ENCODE measurements around the gene PIK3C3.
A peak's percentile ranks its signal among the peaks of the same experiment; 100 is the strongest.
"Not testable (repeated sequence)": the region's sequence is repeated elsewhere in the genome, so short reads cannot be mapped to it uniquely, and the experiment has no call there.

PIK3C3 gene

DNA sequence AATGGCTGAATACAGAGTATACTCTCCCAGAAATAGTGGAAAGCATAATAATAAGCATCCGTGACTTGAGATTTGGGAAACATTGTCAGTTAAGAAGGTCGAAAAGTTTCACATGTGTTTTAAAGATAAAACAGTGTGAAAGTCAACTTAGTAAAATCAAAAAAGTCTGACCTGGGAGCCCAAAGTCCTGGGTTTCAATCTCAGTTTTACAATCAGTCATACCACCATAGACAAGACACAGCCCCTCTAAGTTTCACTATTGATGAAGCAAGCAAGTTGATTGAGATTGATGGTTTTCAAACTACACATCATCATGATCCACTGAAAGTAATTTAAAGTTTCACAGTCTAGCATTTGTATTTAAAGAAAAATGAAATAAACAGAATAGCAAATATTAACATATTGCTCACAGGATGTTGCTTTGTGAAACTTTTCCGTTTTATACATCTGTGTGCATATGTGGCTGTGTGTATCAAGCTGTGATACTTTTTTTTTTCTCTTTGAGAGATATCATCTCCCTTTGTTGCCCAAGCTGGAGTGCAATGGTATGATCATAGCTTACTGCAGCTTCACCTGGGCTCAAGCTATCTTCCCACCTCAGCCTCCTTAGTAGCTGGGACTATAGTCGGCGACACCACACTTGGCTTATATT, 71.1 kb downstream of the PIK3C3 start:
- DNase-seq: no peak

DNA sequence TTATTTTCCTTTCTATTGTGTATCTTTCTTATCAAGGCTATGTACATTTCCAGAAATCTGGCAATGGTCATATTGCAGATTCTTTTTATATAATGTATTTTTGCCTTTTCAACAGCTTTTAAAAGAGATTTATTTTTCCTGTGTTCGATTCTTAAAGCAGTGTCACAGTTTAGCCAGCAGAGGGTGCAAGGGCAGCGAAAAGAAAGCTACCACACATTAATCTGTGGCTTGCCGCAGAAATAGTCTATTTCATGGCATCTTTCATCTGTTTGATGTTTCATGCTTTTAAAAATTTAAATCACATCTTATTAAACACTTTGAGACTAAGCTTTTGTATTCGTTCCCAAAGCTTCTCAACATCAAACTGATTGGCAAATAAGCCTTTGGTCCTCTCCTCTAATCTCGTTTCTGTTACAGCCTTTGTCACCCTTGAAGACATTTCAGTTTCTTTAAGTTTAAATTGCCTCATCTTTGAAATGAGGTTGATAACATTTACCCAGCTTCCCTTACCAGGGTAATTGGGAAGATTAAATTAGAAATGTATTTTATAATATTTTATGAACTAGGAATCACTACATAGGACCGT, 73.3 kb downstream of the PIK3C3 start:
- DNase-seq: peak; percentile 47

DNA sequence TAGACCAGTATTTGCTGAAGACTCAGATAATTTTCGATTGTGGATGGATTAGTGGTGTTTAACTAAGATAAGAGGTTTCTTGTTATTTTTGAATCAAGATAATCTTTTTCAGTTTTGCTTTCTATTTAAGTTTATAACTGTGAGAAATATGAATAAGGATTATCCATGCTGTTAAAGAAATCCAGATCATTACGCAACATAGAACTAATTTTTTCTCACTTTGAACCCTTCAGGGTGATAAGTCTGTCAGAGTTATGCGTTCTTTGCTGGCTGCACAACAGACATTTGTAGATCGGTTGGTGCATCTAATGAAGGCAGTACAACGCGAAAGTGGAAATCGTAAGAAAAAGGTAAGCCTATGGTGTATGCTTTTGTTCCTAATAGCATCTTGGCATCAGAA, 74.1 kb downstream of the PIK3C3 start:
- no peak for DNase-seq

DNA sequence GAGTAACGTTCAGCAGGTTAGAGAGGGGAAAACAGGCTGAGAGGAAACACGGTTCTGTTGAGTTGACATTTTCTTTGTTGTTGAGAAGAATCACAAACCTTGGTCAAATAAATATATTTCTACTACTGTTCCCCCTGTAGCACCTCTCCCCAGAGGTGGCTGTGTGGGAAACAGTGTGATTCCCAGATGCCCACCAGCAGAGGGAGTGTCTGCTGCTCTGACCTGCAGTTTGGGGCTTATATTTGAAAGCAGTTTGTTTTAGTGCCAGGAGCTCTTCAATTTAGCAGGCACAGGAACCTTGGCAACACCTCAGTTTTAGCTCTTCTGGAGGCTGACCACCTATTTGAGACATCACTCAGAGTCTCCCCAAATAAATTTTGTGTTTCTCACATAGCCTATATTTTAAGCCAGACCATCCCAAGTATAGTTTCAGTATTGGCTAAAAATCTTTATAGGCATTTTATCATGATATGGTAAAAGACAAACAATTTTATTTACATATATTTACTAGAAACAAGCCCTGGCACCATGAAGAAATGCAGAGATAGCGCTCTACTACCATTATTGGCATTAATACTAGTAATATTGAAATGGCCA, 75.7 kb downstream of the PIK3C3 start:
- peak; percentile 23 for DNase-seq

DNA sequence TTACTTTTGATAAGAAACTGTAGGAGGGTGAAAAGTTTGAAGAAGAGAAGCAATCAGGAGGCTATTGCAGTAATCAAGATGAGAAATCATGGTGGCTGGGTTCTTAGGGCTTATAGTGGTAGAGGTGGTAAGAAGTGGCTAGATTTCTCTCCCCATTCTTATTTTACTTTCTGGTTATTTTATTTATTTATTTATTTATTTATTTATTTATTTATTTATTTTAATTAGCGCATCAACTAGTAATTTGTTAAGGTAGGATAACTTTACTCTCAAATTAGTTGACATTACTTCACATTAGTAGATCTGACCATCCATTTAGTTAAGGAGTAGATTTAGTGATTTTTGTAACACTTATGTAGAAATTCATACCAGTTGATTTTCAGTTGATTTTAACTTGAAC, 77.4 kb downstream of the PIK3C3 start:
- DNase-seq: no peak

DNA sequence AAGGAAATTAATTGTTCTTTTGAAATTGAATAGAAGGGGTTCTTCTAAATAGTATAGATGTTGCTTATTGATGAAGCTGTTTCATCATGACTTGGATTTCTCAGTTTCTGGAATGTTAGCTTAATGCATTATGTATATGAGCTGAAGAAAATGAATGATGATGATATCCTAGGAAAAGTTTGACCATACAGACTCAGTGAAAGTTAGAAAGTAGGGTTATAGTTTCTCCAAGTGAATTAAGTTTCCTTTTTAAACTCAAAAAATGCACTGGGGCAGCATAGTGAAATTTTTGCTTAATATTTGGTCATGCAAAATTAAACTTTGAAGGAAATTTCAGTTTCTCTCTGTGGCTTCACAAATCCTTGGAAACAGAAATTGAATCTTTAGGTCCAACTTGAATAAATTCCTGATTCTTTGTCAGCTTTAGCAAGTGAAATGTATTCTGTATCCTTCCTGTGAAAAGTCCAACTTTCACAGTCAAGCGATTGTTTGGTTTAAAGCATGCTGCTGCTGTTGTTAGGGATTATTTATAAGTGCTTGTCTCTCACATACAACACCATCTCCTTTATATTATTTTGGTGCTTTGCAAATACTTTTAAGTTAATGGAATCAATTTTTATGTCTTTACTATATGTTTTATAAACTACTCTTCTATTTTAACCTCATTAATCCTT, 78.2 kb downstream of the PIK3C3 start:
- DNase-seq: no peak

DNA sequence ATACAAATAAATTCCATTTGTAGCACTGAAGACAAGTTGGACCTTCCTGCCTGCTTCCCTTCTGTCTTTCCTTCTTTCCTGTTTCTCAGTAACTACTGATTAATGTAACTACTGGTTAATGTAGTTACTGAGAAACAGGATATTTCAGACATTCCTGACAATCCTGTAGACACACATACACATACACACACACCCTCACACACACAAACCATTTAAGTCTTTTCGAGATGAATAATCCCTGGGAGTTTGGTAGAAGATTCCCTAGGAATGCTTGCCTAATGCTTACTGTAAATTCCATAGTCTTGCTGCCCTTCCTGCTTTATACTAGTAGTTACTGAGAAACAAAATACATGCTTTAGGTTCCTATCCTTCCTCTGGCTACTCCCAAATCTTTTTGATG, 83.9 kb downstream of the PIK3C3 start:
- peak; percentile 97 for DNase-seq

DNA sequence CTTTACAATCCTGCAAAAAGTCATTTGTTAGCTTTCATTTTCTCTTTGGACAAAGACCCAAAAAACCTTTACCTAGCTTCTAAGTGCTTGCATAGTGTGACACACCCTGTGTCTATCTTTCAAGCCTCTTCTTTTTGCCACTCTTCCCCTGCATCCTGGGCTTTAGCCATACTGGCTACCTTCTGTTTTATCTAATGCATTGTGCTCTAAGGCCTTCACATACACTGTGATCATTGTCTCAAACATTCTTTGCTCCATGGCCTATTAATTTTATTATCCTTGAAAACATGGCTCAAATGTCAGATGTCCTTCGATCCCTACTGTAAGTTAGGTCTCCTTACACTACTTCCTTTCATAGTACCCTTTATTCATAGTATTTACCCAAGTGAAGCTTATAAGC, 84.4 kb downstream of the PIK3C3 start:
- DNase-seq: no peak

DNA sequence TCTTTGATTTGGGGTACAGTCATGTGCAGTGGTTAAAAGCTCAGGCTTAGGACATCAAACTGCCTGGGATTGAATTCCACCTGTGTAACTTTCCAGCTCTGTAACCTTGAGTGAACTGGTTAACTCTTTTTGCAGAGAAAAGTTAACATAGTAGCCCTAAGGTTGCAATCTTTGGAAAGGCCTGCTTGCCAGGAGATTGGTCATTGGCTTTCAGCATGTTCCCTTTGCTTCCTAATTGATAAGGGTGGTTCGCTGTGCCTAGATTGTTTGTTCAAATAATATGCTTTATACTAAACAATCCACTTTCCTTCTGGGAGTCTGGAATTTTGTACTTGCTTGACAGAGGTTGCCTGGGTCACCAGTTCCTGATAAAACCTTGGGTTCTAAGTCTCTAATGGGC, 86.8 kb downstream of the PIK3C3 start:
- no peak for DNase-seq

DNA sequence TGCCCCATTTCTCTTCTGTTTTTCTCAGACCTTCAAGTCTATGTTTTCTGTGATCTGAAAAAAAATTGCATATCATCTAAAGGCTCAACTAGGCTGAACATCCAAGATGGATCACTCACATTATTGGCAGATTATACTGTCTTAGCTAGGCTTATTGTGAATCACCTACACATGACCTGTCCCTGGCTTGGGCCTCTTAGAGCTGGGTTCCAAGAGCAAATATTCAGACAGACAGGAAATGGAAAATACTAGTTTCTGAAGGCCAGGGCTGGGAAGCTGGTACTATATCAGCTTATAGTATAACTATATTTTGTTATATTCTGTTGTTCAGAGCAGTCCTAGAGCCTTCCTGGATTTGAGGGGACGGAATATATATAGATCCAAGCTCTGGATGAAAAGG, 90.3 kb downstream of the PIK3C3 start:
- DNase-seq: no peak

DNA sequence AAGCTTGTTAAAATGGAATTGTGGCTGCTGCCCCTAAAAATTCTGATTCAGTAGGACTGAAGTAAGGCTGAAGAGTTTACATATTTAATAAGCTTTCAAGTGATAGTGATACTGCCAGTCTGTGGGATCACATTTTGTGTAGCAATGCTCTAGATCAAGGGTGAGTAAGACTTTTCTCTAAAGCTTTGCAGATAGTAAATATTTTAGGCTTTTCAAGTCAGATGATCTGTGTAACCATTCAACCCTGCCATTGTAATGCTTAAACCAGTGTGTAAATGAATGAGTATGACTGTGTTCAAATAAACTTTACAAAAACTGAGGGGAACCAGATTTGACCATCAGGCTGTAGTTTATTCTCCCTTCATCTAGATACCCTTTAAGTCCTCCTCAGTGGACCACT, 92.7 kb downstream of the PIK3C3 start:
- DNase-seq: no peak

DNA sequence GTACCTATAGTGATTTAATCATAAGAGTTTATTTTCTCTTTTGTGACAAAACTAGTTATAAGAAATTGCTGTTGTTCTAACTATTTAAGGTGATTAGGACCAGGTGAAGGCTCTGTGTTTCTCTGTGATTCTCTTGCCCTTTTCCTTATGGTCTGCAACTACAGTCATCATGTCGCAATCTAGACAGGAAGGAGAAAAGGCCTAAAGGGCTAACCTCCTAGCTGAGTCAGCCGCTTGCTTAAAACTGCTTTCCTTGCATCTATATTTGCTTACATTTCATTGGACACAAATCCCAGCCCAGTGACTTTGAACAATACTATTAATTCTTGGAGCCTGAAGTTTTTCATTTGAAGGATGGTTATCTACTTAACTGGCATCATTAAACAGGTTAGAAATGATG, 93.1 kb downstream of the PIK3C3 start:
- peak; percentile 79 for DNase-seq

DNA sequence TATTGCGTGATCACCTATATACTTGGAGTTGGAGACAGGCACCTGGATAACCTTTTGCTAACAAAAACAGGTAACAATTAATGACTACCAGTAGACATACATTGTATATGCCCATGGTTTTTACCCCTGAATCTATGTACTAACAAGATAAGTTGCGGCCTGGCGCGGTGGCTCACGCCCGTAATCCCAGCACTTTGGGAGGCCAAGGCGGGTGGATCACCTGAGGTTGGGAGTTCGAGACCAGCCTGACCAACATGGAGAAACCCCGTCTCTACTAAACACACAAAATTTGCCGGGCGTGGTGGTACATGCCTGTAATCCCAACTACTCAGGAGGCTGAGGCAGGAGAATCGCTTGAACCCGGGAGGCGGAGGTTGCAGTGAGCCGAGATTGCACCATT, 94.5 kb downstream of the PIK3C3 start:
- not testable (repeated sequence) for DNase-seq

DNA sequence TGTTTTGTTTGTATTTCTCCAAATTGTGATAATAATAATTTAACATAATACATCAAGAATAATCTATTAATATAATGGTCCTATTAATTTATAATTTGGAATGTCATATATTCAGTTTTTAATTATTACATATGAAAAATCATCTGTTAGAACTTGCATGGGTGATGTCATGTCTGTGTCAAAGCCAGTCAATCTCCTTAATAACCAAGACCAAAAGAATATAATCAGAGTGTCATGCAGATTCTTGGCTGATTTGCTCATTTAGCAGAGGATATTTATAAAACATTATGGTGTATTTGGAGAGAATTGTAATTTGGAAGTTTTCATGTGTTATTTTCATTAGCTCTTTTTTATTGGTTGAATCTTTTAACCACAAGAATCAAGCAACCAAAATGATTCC, 96.4 kb downstream of the PIK3C3 start:
- no peak for DNase-seq

DNA sequence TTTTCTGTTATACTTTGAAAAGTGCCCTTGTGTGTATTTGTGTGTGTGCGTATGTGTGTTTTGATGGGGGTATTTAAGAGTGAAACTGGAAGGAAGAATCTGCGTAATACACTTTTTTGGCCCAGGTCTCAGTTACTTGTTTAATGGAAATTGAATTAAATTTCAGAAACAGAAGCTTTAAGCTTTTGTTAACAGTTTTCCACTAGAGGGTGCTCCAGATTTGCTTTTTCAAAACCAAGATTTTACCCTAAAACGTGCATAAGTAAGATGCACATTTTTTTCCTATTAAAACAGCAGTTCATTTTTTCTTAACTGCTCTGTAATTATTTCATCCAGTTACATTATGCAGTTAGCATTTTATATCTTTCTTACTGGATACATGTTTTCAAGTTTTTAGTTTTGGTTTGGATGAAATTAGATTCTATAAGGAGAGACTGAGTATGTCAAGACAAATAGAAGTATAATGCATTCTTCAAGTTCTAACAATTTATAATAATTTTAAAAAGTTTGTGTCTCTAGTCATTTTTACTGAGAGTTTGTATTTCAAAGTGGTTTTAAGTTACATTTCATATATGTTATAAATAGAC, 97.2 kb downstream of the PIK3C3 start:
- DNase-seq: peak; percentile 37

DNA sequence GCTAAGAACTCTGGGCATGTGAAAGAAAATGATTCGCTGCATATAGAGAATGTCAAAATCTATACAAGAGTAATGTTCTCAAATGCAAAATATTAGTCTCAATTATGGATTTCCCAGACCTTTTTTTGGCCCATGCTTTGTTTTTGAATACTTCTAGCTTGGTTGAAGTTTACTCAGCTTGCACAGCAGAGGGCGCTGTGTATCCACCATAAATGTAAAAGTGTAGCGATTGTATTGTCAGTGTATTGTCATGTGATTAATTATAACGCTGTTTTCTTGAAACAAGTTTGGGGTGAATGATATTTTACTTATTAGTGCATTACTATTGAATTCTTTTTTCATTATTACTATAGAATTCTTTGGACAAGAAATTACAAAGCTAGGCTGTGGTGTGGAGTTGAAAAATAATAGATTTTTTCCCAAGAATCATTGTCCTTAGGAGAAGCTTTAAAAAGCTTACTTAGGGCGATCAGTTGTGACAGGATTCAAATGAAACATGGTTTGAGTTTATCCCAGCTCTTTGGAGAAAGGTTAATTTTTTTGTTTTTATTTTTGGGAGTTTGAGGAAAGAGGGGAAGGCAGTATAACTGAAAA, 98.3 kb downstream of the PIK3C3 start:
- peak; percentile 57 for DNase-seq

DNA sequence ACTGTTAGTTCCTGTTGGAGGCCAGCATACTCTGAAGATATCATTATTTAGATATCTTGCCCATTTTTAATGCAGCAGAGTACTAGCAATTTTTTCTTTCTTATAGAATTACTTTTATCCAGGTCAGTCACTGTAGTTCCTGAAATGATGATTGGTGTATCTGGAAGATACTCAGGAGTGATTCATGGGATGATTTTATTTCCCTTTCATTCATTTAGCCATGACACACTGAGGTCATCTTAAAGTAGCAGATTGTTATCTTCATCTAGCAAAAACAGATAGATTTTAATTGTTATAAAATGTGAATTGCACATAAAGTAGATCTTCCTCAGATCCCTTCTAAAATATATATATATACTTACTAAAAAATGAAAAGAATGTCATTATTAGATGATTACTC, 109.1 kb downstream of the PIK3C3 start:
- no peak for DNase-seq

DNA sequence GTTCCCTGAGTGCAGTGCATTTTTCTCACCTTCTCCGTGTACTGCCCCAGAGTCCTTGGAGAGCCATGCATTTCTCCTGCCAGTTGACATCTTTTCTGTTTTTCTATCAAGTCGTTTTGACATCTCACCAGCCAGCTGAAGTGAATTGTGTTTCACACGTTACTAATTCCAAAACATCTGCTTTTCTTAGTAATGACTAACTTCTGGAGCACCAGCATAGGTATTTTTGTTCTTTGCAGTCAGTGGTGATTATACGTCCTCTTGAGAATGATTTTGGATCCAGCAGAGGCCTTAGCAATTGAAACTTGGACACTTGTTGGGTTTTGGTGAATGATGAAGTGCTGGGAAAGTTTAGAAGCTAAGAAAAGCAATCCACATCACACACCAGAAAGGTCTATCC, 112.5 kb downstream of the PIK3C3 start:
- no peak for DNase-seq

DNA sequence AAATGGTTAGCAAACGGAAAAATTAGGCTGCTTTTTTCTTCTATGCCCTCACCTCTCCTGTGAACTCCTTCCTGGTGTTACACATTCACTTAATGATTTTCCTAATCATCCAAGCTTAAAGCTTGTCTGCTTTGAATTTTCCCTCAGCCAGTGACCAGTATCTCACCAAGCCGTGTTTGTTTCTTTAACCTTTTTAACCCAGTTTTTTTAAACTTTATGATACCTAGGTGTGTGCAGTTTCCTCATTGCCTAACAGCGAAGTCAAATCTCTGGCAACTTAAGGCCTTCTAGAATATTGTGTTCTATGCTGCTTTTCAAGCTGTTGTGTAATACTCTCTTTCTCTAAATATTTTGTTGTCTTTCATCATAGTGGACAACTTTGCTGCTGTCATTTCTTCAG, 113.0 kb downstream of the PIK3C3 start:
- DNase-seq: no peak

DNA sequence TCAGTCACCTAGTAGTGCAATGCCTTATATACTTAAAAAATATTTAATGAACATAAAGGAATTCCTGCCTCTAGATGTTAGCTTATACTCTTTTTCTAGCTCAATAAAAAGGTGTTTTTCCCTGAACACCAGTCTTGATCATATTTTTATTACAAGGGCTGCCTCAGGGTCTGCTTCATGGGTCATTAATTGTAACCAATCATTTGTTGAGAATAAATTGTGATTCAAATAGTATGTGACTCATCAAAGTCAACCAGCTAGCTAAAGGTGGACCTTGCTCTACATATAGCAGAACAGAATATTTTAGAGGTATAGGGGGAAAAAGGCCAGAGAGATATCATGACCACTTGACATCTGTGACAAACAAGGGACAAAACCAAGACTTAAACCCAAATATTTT, 114.0 kb downstream of the PIK3C3 start:
- DNase-seq: no peak

DNA sequence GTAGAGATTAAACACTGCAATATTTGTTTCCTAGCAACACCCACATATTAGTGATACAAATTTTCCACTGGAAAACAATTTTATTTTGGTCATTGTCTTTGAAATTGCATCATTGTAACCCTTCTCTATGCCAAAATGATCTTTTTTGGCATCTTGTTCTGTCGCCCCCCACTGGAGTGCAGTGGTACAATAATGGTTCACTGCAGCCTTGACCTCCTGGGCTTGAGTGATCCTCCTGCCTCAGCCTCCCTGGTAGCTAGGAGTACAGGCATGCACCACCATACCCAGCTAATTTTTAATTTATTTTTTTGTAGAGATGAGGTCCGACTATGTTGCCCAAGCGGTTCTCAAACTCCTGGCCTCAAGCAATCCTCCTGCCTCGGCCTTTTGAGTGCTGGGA, 117.4 kb downstream of the PIK3C3 start:
- DNase-seq: no peak

DNA sequence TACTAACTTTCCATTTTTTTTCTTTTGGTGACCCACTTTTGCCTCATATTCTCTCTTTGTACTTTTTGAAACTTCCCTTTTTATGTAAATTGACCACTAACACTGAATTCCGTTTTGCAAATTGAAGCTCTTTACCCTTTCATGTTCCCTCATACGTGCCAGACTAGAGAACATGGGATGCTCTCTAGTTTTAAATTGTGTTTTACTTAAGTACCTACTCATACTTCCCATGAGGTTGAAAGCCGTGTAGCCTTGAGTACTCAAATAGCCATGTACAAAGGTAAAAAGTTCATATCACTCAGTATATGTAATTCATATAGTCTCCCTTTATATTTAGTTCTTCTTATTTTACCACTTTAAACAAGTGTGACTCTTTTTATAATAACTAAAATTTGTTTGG, 119.7 kb downstream of the PIK3C3 start:
- DNase-seq: no peak

DNA sequence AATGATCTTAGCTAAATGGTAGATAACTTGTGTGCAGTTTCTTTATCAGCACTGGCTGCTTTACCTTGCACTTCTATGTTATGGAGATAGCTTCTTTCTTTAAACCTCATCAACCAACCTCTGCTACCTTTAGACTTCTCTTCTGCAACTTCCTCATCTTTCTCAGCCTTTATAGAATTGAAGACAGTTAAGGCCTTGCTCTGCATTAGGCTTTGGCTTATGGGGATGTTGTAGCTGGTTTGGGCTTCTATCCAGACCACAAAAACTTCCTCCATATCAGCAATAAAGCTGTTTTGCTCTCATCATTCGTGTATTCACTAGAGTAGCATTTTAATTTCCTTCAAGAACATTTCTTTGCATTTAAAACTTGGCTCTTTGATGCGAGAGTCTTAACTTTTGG, 123.7 kb downstream of the PIK3C3 start:
- peak; percentile 39 for DNase-seq
